Right lobe of liver (tissue), 6 donors: ENCODE measurements around the gene PRKAR1B. TPM values are rescaled to one million over a fixed set of nuclear protein-coding genes. Genes with fewer than 3 reads are reported as not detected.

Source experiments
- ATAC-seq, 4 donors: fragments of 200-7000 bp; cut with Tn5 transposase; one replicate each; pipeline ENCODE4 v1.9.1; 2020; ENCODE audit warnings: mild to moderate bottlenecking in 4 of 4, moderate library complexity in 4 of 4
- DNase-seq, 3 donors: peaks; one replicate each; pipeline ENCODE4 v3.0.0-alpha.2; 2020
- H3K27ac ChIP-seq, 3 donors: fragments of 200-600 bp; one replicate each; pipeline ENCODE4 v1.8.0; 2022
- H3K27me3 ChIP-seq, 2 donors: fragments of 200-600 bp; one replicate each; pipeline ENCODE4 v1.8.0; 2022
- H3K36me3 ChIP-seq, 4 donors: fragments of 200-600 bp; sonication (generic) in 1 of 4; one replicate each; pipeline versions ENCODE4 v1.5.1 to v1.8.0; 2017 to 2022; ENCODE audit warnings: control low read depth in 1 of 4
- H3K4me1 ChIP-seq, 4 donors: fragments of 200-600 bp; sonication (generic) in 1 of 4; one replicate each; pipeline versions ENCODE4 v1.5.1 to v1.8.0; 2017 to 2022; ENCODE audit warnings: control low read depth in 1 of 4
- H3K4me3 ChIP-seq, 3 donors: fragments of 200-600 bp; one replicate each; pipeline ENCODE4 v1.8.0; 2022
- H3K9me3 ChIP-seq, 4 donors: fragments of 200-600 bp; sonication (generic) in 1 of 4; one replicate each; pipeline versions ENCODE4 v1.5.1 to v1.8.0; 2017 to 2022; ENCODE audit warnings: control low read depth in 1 of 4
- POLR2A ChIP-seq: fragments of 450-650 bp; IDR thresholded peaks from one replicate; pipeline ENCODE4 v1.6.1; 2017; ENCODE audit warnings: antibody characterized with exemption, mild to moderate bottlenecking
- WGBS: methylation state at CpG from one replicate; pipeline ENCODE4 v1.1.6; 2018; ENCODE audit warnings: low coverage, low lambda C conversion rate; ENCODE audit not compliant: insufficient coverage; ENCODE audit errors: missing lambda C conversion rate; 5-methylcytosine and 5-hydroxymethylcytosine counted together
- intact Hi-C, 2 donors: fragments of 100-400 bp; cut with DNase I; formaldehyde crosslinking; loops; one replicate each; pipeline versions ENCODE4 v1.11.2 to v1.14.1; 2022
- total RNA-seq, 6 experiments: library from RNA; depleted of rRNA in 2 of 6; stranded (reverse); fragments of >200 nt in 2 of 6; fragmentation: NEBNext Ultra II Directional in 3 of 6; extraction: Animal tissue kit (Norgen Biotek cat#: 25700) in 3 of 6; gene quantifications; one replicate each; pipeline versions ENCODE4 v1.1.0 to v1.2.4, GENCODE V29; 2016 to 2023
- TF ChIP-seq, protein P1 (sequence below), 4 donors: fragments of 200-600 bp in 3 of 4; fragments of 450-650 bp in 1 of 4; IDR thresholded peaks; one replicate each; pipeline versions ENCODE4 v1.5.1 to v1.8.0; 2016 to 2022; ENCODE audit warnings: antibody characterized with exemption in 4 of 4, mild to moderate bottlenecking in 2 of 4
- donor health status: DM: no; HTN: yes; CAD: no.
- donor health status: DM: no; HTN: no; CAD: no.
- donor health status: DM: no; HTN: no; CAD: no.
- donor health status: DM: no; HTN: yes; CAD: no.
- donor health status: DM: no; HTN: yes; CAD: no.

PRKAR1B gene
- total RNA-seq, 6 experiments from 2014 or later, result 4.7 to 20.8 (median 11.3) TPM

DNA sequence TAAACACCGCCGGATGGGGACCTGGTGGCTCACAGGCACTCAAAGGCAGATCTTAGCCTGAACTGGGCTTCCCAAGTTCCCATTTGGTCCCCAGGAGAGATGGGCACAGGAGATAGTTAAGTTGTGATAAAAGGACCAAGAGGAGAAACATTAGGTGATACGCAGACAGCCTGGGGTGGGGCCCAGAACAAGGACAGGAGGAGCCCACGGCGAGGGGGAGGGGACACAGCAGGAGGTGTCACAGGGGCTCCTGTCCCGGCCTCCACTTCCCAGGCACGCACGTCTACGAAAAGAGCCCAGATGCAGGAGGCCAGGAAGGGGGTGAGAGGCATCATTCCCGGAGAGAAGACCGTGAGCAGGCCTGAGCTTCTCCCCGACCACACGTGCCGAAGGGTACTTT lies 16.9 kb downstream of the PRKAR1B start:
- H3K4me3 ChIP-seq, result no peak overlapping the region
- TF ChIP-seq POLR2A, result no peak
- ATAC-seq (no peak), DNase-seq (no peak)
- H3K27me3 ChIP-seq, result no peaks in the 10 kb centered on the region
- 94% methylated on average over 5 of the region's 14 CpGs for WGBS
- no peaks in the 10 kb centered on the region for H3K36me3 ChIP-seq
- intact Hi-C loops, result no loop called here
- no peaks in the 10 kb centered on the region for H3K9me3 ChIP-seq
- no peaks in the 10 kb centered on the region for H3K4me1 ChIP-seq
- no peak overlapping the region for H3K27ac ChIP-seq

DNA sequence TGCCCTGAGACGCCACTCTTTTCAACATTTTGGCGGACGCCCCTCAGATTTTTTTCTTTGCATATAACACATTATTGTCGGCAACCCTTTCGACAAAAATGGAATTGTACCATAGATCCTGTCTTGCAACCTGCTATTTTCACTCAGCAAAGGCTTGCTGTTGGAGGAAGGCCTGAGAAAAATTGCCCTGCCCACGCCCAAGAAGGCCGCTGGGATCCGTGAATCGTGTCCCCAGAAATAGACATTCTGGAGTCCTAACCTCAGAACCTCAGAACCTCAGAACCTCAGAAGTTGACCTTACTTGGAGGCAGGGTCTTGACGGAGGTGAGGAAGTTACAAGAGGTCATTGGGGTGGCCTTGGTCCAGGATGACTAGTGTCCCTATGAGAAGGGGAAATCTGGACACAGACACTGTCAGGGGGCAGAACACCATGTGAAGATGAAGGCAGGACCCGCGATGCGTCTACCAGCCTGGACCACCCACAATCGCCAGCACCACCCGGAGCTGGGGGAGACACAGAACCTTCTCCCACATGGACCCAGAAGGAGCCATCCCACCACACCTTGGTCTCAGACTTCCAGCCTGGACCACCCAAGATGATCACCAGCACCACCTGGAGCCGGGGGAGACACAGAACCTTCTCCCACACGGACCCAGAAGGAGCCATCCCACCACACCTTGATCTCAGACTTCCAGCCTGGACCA lies 19.6 kb downstream of the PRKAR1B start:
- no peak for ATAC-seq
- Histone ChIP-seq H3K27me3 (no peaks in the 10 kb centered on the region), H3K9me3 (no peaks in the 10 kb centered on the region), H3K4me3 (no peak overlapping the region), H3K27ac (no peak overlapping the region), H3K36me3 (no peaks in the 10 kb centered on the region), H3K4me1 (no peaks in the 10 kb centered on the region)
- 95% methylated on average over 9 of the region's 17 CpGs for WGBS
- intact Hi-C loops, result no loop called here
- peak in 2 of 3 donors; percentile 27 to 34 for DNase-seq
- no peak for TF ChIP-seq POLR2A
- TF ChIP-seq, protein P1, sequence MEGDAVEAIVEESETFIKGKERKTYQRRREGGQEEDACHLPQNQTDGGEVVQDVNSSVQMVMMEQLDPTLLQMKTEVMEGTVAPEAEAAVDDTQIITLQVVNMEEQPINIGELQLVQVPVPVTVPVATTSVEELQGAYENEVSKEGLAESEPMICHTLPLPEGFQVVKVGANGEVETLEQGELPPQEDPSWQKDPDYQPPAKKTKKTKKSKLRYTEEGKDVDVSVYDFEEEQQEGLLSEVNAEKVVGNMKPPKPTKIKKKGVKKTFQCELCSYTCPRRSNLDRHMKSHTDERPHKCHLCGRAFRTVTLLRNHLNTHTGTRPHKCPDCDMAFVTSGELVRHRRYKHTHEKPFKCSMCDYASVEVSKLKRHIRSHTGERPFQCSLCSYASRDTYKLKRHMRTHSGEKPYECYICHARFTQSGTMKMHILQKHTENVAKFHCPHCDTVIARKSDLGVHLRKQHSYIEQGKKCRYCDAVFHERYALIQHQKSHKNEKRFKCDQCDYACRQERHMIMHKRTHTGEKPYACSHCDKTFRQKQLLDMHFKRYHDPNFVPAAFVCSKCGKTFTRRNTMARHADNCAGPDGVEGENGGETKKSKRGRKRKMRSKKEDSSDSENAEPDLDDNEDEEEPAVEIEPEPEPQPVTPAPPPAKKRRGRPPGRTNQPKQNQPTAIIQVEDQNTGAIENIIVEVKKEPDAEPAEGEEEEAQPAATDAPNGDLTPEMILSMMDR (IDR thresholded peaks at IDR 0.05), result no peak

DNA sequence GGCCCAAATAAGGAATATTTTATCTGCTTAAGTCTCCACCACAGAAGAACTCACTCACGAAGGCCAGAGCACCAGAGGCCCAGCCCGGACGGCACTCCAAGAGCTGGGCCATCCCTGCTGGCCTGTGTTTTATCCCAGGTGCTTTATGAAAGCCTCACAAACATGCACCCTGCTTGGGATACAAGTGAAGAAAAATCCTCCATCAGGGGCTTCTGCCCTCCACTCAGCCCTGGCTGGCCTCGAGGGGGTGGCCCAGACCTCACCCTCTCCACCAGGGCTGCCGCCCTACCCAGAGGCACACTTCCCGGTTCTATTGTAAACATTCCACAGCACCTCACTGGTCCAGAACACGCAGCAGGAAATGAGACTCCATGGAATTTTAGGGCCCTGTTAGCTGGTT lies 20.4 kb downstream of the PRKAR1B start:
- Histone ChIP-seq H3K4me3 (no peak overlapping the region), H3K36me3 (no peaks in the 10 kb centered on the region), H3K4me1 (no peaks in the 10 kb centered on the region), H3K27me3 (no peaks in the 10 kb centered on the region), H3K9me3 (no peaks in the 10 kb centered on the region), H3K27ac (no peak overlapping the region)
- no peak for ATAC-seq
- DNase-seq, result peak in 1 of 3 donors; percentile 26
- TF ChIP-seq, protein P1 (IDR thresholded peaks at IDR 0.05), result no peak
- TF ChIP-seq POLR2A, result no peak
- 76% methylated on average over 2 of the region's 7 CpGs for WGBS
- intact Hi-C loops, result no loop called here

DNA sequence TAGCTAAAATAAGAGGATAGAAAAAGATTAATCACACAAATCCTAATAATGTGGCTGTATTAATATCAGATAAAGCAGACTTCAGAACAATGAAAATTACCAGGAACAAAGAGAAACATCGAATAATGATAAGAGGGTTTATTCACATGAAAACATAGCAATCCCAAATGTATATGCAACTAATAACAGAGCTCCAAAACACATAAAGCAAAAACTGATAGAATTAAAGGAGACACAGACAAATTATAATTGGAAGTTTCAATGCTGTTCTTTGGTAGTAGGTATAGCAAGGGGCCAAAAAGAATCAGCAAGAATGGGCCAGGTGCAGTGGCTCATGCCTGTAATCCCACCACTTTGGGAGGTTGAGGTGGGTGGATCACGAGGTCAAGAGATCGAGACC lies 24.0 kb downstream of the PRKAR1B start:
- 100% methylated on average over 1 of the region's 3 CpGs for WGBS
- DNase-seq, result no peak
- Histone ChIP-seq H3K4me3 (no peak overlapping the region), H3K4me1 (no peaks in the 10 kb centered on the region), H3K9me3 (no peaks in the 10 kb centered on the region), H3K36me3 (no peaks in the 10 kb centered on the region), H3K27me3 (no peaks in the 10 kb centered on the region), H3K27ac (no peak overlapping the region)
- intact Hi-C loops, result no loop called here
- no peak for ATAC-seq
- TF ChIP-seq, protein P1 (IDR thresholded peaks at IDR 0.05), result no peak
- TF ChIP-seq POLR2A, result no peak

DNA sequence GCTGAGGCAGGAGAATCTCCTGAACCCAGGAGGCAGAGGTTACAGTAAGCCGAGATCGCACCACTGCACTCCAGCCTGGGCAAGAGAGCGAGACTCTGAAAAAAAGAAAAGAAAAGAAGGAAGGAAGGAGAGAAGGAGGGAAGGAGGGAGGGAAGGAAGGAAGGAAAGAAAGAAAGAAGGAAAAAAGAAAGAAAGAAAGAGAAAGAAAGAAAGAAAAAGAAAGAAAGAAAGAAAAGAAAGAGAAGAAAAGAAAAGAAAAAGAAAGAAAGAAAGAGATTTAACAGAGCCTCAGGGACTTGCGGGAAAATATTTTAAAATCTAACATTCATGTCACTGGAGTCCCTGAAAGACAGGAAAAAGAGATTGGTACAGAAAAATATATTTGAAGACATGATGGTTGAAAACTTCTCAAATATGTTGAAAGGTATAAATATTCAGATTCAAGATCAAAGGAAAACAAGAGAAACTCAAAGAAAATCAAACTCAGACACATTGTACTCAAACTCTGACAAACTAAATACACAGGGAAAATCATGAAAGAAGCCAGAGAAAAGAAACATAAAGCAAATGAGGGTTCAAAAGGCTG lies 25.9 kb downstream of the PRKAR1B start:
- no peak for ATAC-seq
- intact Hi-C loops, result no loop called here
- no peaks in the 10 kb centered on the region for H3K27me3 ChIP-seq
- no peaks in the 10 kb centered on the region for H3K4me1 ChIP-seq
- 94% methylated on average over 1 of the region's 4 CpGs for WGBS
- no peak overlapping the region for H3K27ac ChIP-seq
- TF ChIP-seq, protein P1 (IDR thresholded peaks at IDR 0.05), result no peak
- TF ChIP-seq POLR2A, result no peak
- H3K36me3 ChIP-seq, result no peaks in the 10 kb centered on the region
- no peak for DNase-seq
- H3K9me3 ChIP-seq, result no peaks in the 10 kb centered on the region
- no peak overlapping the region for H3K4me3 ChIP-seq
